ENCODE results near the gene GKAP1.

The GKAP1 gene

GRCh38 chr9:83699615-83700014 is 118.0 kb downstream of the GKAP1 start:
- no peak for DNase-seq (ENCODE audit: low read depth, low spot score)
- CTCF ChIA-PET = interaction anchor here (1.1 kb wide), 1 partner anchor 11 kb away, joined by 3 read pairs; no protein-coding TSS in a partner anchor
- no peak overlapping the region for H3K4me3 ChIP-seq (ENCODE audit: low read depth, low read length)
- TF ChIP-seq, protein P1, sequence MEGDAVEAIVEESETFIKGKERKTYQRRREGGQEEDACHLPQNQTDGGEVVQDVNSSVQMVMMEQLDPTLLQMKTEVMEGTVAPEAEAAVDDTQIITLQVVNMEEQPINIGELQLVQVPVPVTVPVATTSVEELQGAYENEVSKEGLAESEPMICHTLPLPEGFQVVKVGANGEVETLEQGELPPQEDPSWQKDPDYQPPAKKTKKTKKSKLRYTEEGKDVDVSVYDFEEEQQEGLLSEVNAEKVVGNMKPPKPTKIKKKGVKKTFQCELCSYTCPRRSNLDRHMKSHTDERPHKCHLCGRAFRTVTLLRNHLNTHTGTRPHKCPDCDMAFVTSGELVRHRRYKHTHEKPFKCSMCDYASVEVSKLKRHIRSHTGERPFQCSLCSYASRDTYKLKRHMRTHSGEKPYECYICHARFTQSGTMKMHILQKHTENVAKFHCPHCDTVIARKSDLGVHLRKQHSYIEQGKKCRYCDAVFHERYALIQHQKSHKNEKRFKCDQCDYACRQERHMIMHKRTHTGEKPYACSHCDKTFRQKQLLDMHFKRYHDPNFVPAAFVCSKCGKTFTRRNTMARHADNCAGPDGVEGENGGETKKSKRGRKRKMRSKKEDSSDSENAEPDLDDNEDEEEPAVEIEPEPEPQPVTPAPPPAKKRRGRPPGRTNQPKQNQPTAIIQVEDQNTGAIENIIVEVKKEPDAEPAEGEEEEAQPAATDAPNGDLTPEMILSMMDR (IDR thresholded peaks at IDR 0.05; ENCODE audit: insufficient read depth, low read length, missing control alignments) = no peak
- POLR2A ChIA-PET = no interaction called here

DNA sequence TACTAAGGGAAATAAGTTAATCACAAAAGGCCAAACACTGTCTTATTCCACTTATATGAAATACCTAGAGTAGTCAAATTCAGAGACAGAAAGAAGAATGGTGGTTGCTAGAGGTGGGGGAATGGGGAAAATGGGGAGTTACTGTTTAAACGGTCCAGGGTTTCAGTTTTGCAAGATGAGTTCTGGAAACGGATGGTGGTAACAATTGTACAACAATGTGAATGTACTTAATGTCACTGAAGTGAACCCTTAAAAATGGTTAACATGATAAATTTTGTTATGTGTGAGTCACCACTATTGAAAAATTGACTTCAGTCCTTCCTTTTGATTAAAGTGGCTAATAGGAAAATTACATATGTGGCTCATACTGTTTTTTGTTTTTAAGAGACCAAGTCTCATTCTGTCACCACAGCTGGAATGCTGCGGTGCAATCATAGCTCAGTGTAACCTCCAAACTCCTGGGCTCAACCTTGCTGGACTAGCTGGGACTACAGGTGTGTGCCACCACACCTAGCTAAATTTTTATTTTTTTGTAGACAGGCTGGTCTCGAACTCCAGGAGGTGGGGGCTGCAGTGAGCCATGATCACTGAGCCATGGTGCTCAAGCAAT is 118.5 kb downstream of the GKAP1 start:
- TF ChIP-seq, protein P1 (IDR thresholded peaks at IDR 0.05; ENCODE audit: insufficient read depth, low read length, missing control alignments) = no peak
- POLR2A ChIA-PET = no interaction called here
- no peak for DNase-seq (ENCODE audit: low read depth, low spot score)
- H3K4me3 ChIP-seq (ENCODE audit: low read depth, low read length) = no peak overlapping the region
- CTCF ChIA-PET = no interaction called here

DNA sequence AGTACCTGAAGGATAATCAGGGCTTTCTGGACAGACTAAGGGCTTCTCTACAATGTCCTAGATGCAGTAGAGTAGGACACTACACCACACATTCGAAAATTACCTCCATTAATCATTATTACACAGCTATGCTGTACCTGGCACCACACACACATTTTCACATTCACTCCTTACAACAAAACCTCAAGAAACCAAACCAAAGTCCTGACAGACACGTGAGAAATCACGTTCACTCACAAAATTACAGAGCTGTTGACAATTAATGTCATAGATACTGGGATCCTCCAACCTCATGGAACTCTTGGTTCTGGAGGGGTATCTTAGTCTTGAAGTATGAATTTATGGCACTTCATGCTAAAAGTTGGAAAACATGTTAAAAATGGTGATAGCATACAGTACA is 126.1 kb downstream of the GKAP1 start:
- ChIA-PET POLR2A (no interaction called here), CTCF (interaction anchor here (1.1 kb wide), 1 partner anchor 153 kb away, joined by 3 read pairs; the partner anchor contains the start of gene FRMD3)
- TF ChIP-seq, protein P1 (IDR thresholded peaks at IDR 0.05; ENCODE audit: insufficient read depth, low read length, missing control alignments) = no peak
- no peak overlapping the region for H3K4me3 ChIP-seq (ENCODE audit: low read depth, low read length)
- DNase-seq (ENCODE audit: low read depth, low spot score) = no peak

All from AG04449 (cell line).